Common myeloid progenitor, CD34-positive (primary cell): ENCODE measurements around the gene CASKIN1.

ENCODE experiments used
- CTCF ChIA-PET: fragments of 350-600 bp; sonication (Branson Sonifier 250); formaldehyde crosslinking; loops from one replicate; lab custom pipeline; 2021; ENCODE audit warnings: antibody characterized with exemption; lab: Charles Lee
- POLR2A ChIA-PET: fragments of 350-600 bp; sonication (Branson Sonifier 250); formaldehyde crosslinking; loops from one replicate; lab custom pipeline; 2021; ENCODE audit warnings: antibody characterized with exemption; lab: Charles Lee
- DNase-seq, 3 donors: peaks; one replicate each; pipeline versions ENCODE4 v3.0.0 to v3.0.0-alpha.2; 2013
- H3K27ac ChIP-seq, 2 experiments: 1 replicate in 1 of 2; 2 replicates in 1 of 2; pipeline ENCODE4 v1.7.0; 2013; ENCODE audit warnings: inconsistent platforms in 2 of 2, low read length in 2 of 2, mild to moderate bottlenecking in 2 of 2, low read depth in 1 of 2, moderate library complexity in 1 of 2; ENCODE audit not compliant: severe bottlenecking in 2 of 2, insufficient read depth in 1 of 2, poor library complexity in 1 of 2
- H3K27me3 ChIP-seq, 5 experiments: replicated peaks in 2 of 5; 1 replicate in 3 of 5; 2 replicates in 2 of 5; pipeline versions ENCODE4 v1.6.1 to v1.7.0; 2013; ENCODE audit warnings: low read length in 4 of 5, mild to moderate bottlenecking in 2 of 5, moderate library complexity in 2 of 5, inconsistent platforms in 1 of 5; ENCODE audit not compliant: insufficient read depth in 5 of 5, control insufficient read depth in 4 of 5
- H3K36me3 ChIP-seq, 4 experiments: 1 replicate in 2 of 4; 2 replicates in 2 of 4; pipeline versions ENCODE4 v1.6.1 to v1.7.0; 2013; ENCODE audit warnings: low read length in 3 of 4, control low read depth in 1 of 4, mild to moderate bottlenecking in 1 of 4; ENCODE audit not compliant: control insufficient read depth in 4 of 4, insufficient read depth in 4 of 4
- H3K4me1 ChIP-seq, 4 experiments: 1 replicate in 3 of 4; 2 replicates in 1 of 4; pipeline versions ENCODE4 v1.6.1 to v1.7.1; 2013; ENCODE audit warnings: low read length in 3 of 4, mild to moderate bottlenecking in 3 of 4, control low read depth in 1 of 4, inconsistent platforms in 1 of 4, moderate library complexity in 1 of 4; ENCODE audit not compliant: control insufficient read depth in 4 of 4, insufficient read depth in 4 of 4; ENCODE audit errors: control extremely low read depth in 1 of 4
- H3K4me3 ChIP-seq, 7 experiments: 1 replicate in 4 of 7; 2 replicates in 3 of 7; pipeline versions ENCODE4 v1.5.1 to v1.7.0; 2013; ENCODE audit warnings: mild to moderate bottlenecking in 7 of 7, low read length in 6 of 7, moderate library complexity in 6 of 7, inconsistent platforms in 2 of 7, low read depth in 2 of 7, control low read depth in 1 of 7; ENCODE audit not compliant: insufficient read depth in 4 of 7, control insufficient read depth in 1 of 7; ENCODE audit errors: extremely low read depth in 1 of 7
- H3K9me3 ChIP-seq, 5 experiments: 1 replicate in 4 of 5; 2 replicates in 1 of 5; pipeline versions ENCODE4 v1.6.1 to v1.7.1; 2013; ENCODE audit warnings: low read length in 4 of 5, mild to moderate bottlenecking in 2 of 5, inconsistent platforms in 1 of 5, low read depth in 1 of 5, moderate library complexity in 1 of 5; ENCODE audit not compliant: control insufficient read depth in 4 of 5, insufficient read depth in 2 of 5; ENCODE audit errors: control extremely low read depth in 1 of 5
- WGBS: methylation state at CpG from one replicate; pipeline ENCODE4 v1.1.5; 2013; ENCODE audit not compliant: insufficient coverage; 5-methylcytosine and 5-hydroxymethylcytosine counted together

The CASKIN1 gene

DNA sequence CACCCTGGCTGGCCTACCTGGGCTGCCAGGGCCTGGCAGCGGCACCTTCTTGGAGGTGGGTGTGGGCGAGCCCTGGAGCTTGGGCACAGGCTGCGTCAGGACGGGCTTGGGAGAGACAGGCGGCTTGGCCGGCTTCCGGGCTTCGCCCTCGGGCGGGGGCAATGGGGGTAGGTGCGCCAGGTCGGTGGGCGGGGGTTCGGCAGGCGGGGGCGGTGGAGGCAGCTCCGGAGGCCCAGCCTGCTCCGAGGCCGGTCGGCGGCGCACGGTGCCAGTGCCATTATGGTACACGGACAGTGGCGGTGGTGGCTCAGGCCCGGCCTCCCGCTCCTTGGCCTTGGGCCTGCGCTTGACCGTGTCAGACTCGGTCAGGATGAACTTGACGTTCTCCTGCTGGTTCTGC lies 16.8 kb downstream of the CASKIN1 start:
- H3K27me3 ChIP-seq = peaks cover 0 to 13% (median 0%) of the 10 kb centered on the region in 5 experiments
- 98% methylated on average over 31 of the region's 31 CpGs for WGBS
- no peak for DNase-seq
- no peak overlapping the region for H3K27ac ChIP-seq
- CTCF ChIA-PET = no interaction called here
- peaks cover 0 to 36% (median 24%) of the 10 kb centered on the region in 4 experiments for H3K36me3 ChIP-seq
- H3K9me3 ChIP-seq = no peaks in the 10 kb centered on the region
- H3K4me1 ChIP-seq = no peaks in the 10 kb centered on the region
- H3K4me3 ChIP-seq = no peak overlapping the region
- POLR2A ChIA-PET = no interaction called here

- no peak for DNase-seq
- POLR2A ChIA-PET = no interaction called here
- Histone ChIP-seq H3K27ac (no peak overlapping the region), H3K4me1 (no peaks in the 10 kb centered on the region), H3K36me3 (peaks cover 2 to 41% (median 28%) of the 10 kb centered on the region in 4 experiments), H3K27me3 (peaks cover 0 to 13% (median 0%) of the 10 kb centered on the region in 5 experiments), H3K4me3 (no peak overlapping the region), H3K9me3 (no peaks in the 10 kb centered on the region)
- CTCF ChIA-PET = no interaction called here
- whole genome bisulfite sequencing = 25% methylated on average over 24 of the region's 50 CpGs
Measured at GRCh38 chr16:2179107-2179501, 17.3 kb downstream of the CASKIN1 start.

GRCh38 chr16:2178321-2179106 lies 17.9 kb downstream of the CASKIN1 start:
- 46% methylated on average over 75 of the region's 106 CpGs for WGBS
- DNase-seq = peak; percentile 29 to 74 (median 62)
- CTCF ChIA-PET = interaction anchor here (0.8 to 1.2 kb wide), 2 partner anchors 13 to 16 kb away, joined by 3 read pairs; no protein-coding TSS in a partner anchor

GRCh38 chr16:2177561-2177960 lies 18.8 kb downstream of the CASKIN1 start:
- ChIA-PET CTCF (interaction anchor here (0.8 to 1.2 kb wide), 2 partner anchors 14 to 17 kb away, joined by 3 read pairs; no protein-coding TSS in a partner anchor), POLR2A (no interaction called here)
- peaks cover 2 to 56% (median 34%) of the 10 kb centered on the region in 4 experiments for H3K36me3 ChIP-seq

More at GRCh38 chr16:2178321-2179106, 17.9 kb downstream of the CASKIN1 start:
- H3K27ac ChIP-seq = no peak overlapping the region
- H3K4me1 ChIP-seq = no peaks in the 10 kb centered on the region
- H3K9me3 ChIP-seq = no peaks in the 10 kb centered on the region
- peaks cover 0 to 13% (median 0%) of the 10 kb centered on the region in 5 experiments for H3K27me3 ChIP-seq
- POLR2A ChIA-PET = no interaction called here
- H3K4me3 ChIP-seq = no peak overlapping the region
- H3K36me3 ChIP-seq = peaks cover 2 to 46% (median 30%) of the 10 kb centered on the region in 4 experiments

DNA sequence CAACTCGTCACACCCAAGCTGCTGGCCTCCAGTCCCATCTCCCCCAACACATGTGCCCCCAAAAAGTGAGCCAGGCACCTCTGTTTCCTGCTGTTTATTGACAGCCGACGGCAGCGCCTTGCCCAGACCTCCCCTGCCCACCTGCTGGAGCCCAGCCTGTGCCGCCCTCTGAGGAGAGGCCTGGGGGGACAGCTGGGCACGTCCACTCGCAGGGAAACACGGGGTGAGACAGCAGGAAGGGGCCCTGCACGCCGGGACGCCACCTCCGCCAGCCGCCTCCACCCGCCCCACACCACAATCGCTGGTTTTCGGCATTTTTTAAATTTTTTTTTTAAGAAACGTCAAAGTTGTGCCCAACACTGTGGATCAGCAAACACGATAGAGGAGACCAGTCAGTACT lies 19.3 kb downstream of the CASKIN1 start:
- Histone ChIP-seq H3K27ac (no peak overlapping the region), H3K27me3 (peaks cover 0 to 13% (median 0%) of the 10 kb centered on the region in 5 experiments), H3K9me3 (no peaks in the 10 kb centered on the region), H3K4me3 (no peak overlapping the region), H3K36me3 (peaks cover 2 to 59% (median 35%) of the 10 kb centered on the region in 4 experiments), H3K4me1 (no peaks in the 10 kb centered on the region)
- CTCF ChIA-PET = interaction anchor here (1.2 kb wide), 1 partner anchor 14 kb away, joined by 3 read pairs; no protein-coding TSS in a partner anchor
- WGBS = 90% methylated on average over 18 of the region's 18 CpGs
- POLR2A ChIA-PET = no interaction called here
- DNase-seq = no peak

More at GRCh38 chr16:2177561-2177960, 18.8 kb downstream of the CASKIN1 start:
- Histone ChIP-seq H3K27ac (no peak overlapping the region), H3K4me3 (no peak overlapping the region), H3K27me3 (peaks cover 0 to 13% (median 0%) of the 10 kb centered on the region in 5 experiments), H3K4me1 (no peaks in the 10 kb centered on the region), H3K9me3 (no peaks in the 10 kb centered on the region)
- DNase-seq = no peak
- over 99% methylated on average over 11 of the region's 20 CpGs for WGBS

DNA sequence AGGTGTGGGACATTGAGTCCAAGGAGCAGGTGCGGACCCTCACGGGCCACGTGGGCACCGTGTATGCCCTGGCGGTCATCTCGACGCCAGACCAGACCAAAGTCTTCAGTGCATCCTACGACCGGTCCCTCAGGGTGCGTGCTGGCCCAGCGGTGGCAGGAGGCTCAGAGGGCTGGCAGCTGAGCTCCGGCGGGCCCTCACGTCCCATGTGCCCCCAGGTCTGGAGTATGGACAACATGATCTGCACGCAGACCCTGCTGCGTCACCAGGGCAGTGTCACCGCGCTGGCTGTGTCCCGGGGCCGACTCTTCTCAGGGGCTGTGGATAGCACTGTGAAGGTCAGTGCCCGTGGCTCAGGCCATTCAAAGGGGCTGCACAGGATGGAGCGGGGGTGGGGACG lies 20.4 kb downstream of the CASKIN1 start:
- CTCF ChIA-PET = no interaction called here
- WGBS = 96% methylated on average over 23 of the region's 23 CpGs
- no peaks in the 10 kb centered on the region for H3K4me1 ChIP-seq
- H3K9me3 ChIP-seq = no peaks in the 10 kb centered on the region
- H3K4me3 ChIP-seq = no peak overlapping the region
- H3K27me3 ChIP-seq = peaks cover 0 to 13% (median 0%) of the 10 kb centered on the region in 5 experiments
- H3K36me3 ChIP-seq = peaks cover 2 to 70% (median 40%) of the 10 kb centered on the region in 4 experiments
- H3K27ac ChIP-seq = no peak overlapping the region
- POLR2A ChIA-PET = no interaction called here
- no peak for DNase-seq

DNA sequence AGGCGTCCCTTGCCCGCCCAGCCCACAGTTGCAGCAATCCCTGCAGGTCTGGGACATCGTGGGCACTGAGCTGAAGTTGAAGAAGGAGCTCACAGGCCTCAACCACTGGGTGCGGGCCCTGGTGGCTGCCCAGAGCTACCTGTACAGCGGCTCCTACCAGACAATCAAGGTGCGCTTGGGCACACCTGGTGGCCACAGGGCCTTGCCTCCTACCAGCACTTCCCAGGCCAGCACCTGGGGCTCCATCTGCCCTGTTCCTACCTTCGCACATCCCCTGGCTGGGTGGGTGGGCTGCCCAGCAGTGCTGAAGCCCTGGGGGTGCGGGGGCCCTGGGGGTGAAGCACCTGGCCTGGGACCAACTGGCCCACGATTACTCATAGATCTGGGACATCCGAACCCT lies 21.0 kb downstream of the CASKIN1 start:
- no peak overlapping the region for H3K4me3 ChIP-seq
- WGBS = 96% methylated on average over 10 of the region's 10 CpGs
- POLR2A ChIA-PET = no interaction called here
- H3K9me3 ChIP-seq = no peaks in the 10 kb centered on the region
- H3K4me1 ChIP-seq = no peaks in the 10 kb centered on the region
- H3K36me3 ChIP-seq = peaks cover 2 to 74% (median 43%) of the 10 kb centered on the region in 4 experiments
- H3K27me3 ChIP-seq = peaks cover 0 to 13% (median 0%) of the 10 kb centered on the region in 5 experiments
- H3K27ac ChIP-seq = no peak overlapping the region
- DNase-seq = no peak
- CTCF ChIA-PET = no interaction called here
